AG04450 (cell line): ENCODE results near the gene MALSU1. TPM values are rescaled to one million over a fixed set of nuclear protein-coding genes. Genes with fewer than 3 reads are reported as not detected.
A peak's percentile ranks its signal among the peaks of the same experiment; 100 is the strongest.

Source experiments
- CTCF ChIA-PET: fragments of 300-600, 350-600 bp; formaldehyde crosslinking; extraction: SDS; loops from one replicate; lab custom pipeline; 2022; ENCODE audit warnings: antibody characterized with exemption, inconsistent platforms; lab: Charles Lee
- POLR2A ChIA-PET: fragments of 350-600 bp; formaldehyde crosslinking; extraction: SDS; loops from one replicate; lab custom pipeline; 2021; ENCODE audit warnings: antibody characterized with exemption, inconsistent platforms; lab: Yijun Ruan, JAX
- DNase-seq: peaks from one replicate; pipeline ENCODE4 v3.0.0-alpha.2; 2011; ENCODE audit warnings: low read depth, low spot score
- H3K27ac ChIP-seq: one replicate; pipeline ENCODE4 v1.5.1; 2012; ENCODE audit warnings: low read depth, low read length, control low read depth
- H3K27me3 ChIP-seq: one replicate; pipeline ENCODE4 v1.6.0; 2012; ENCODE audit warnings: low read length; ENCODE audit not compliant: control insufficient read depth, insufficient read depth
- H3K4me3 ChIP-seq: 2 replicates; pipeline ENCODE4 v1.5.1; 2011; ENCODE audit warnings: mild to moderate bottlenecking, low read depth, low read length, control low read depth
- H3K9me3 ChIP-seq: 2 replicates; pipeline ENCODE4 v1.5.1; 2012; ENCODE audit warnings: low read length; ENCODE audit not compliant: control insufficient read depth, insufficient read depth
- CTCF ChIP-seq: IDR thresholded peaks from 2 replicates; pipeline ENCODE4 v1.5.1; 2011; ENCODE audit warnings: low read depth, low read length, control low read depth, inconsistent platforms
- polyA plus RNA-seq: library from polyadenylated mRNA; depleted of rRNA; stranded (reverse); fragments of >200 nt; gene quantifications from 2 replicates; pipeline ENCODE4 v1.2.3, GENCODE V29; 2011

The MALSU1 gene
- polyA plus RNA-seq, 1 experiment = 82.2 TPM

- Histone ChIP-seq H3K27me3 (no peaks in the 10 kb centered on the region), H3K9me3 (peaks cover 6% of the 10 kb centered on the region; the same call in 1 of the 2 replicates), H3K4me3 (no peak overlapping the region), H3K27ac (peak overlapping the region; percentile 40)
- TF ChIP-seq CTCF = no peak
- no peak for DNase-seq
- ChIA-PET CTCF (interaction anchor here (0.9 kb wide), 1 partner anchor 22 kb away, joined by 5 read pairs; no protein-coding TSS in a partner anchor), POLR2A (interaction anchor here (0.9 to 2.1 kb wide), 2 partner anchors 8 to 12 kb away, joined by 3 to 8 read pairs; no protein-coding TSS in a partner anchor)
Measured at GRCh38 chr7:23335621-23336020, 36.5 kb downstream of the MALSU1 start.

- no peak overlapping the region for H3K27ac ChIP-seq
- no peaks in the 10 kb centered on the region for H3K27me3 ChIP-seq
- POLR2A ChIA-PET = interaction anchor here (0.9 kb wide), 1 partner anchor 11 kb away, joined by 3 read pairs; no protein-coding TSS in a partner anchor
- no peak for DNase-seq
- CTCF ChIA-PET = interaction anchor here (0.9 kb wide), 1 partner anchor 22 kb away, joined by 5 read pairs; no protein-coding TSS in a partner anchor
- H3K9me3 ChIP-seq = peaks cover 6% of the 10 kb centered on the region; the same call in 1 of the 2 replicates
- TF ChIP-seq CTCF = no peak
- H3K4me3 ChIP-seq = no peak overlapping the region
Measured at GRCh38 chr7:23336086-23336485, 36.9 kb downstream of the MALSU1 start.

GRCh38 chr7:23336799-23337283 lies 37.7 kb downstream of the MALSU1 start:
- TF ChIP-seq CTCF = no peak
- ChIA-PET CTCF (interaction anchor here (1.0 to 1.1 kb wide), 3 partner anchors 14 to 64 kb away, joined by 3 read pairs; no protein-coding TSS in a partner anchor), POLR2A (interaction anchor here (0.7 kb wide), 1 partner anchor 11 kb away, joined by 3 read pairs; no protein-coding TSS in a partner anchor)
- no peak overlapping the region for H3K27ac ChIP-seq
- DNase-seq = no peak
- no peaks in the 10 kb centered on the region for H3K27me3 ChIP-seq
- no peak overlapping the region for H3K4me3 ChIP-seq
- H3K9me3 ChIP-seq = peaks cover 6% of the 10 kb centered on the region; the same call in 1 of the 2 replicates

- no peak overlapping the region for H3K4me3 ChIP-seq
- POLR2A ChIA-PET = interaction anchor here (0.5 to 0.7 kb wide), 2 partner anchors 10 to 74 kb away, joined by 3 to 6 read pairs; no protein-coding TSS in a partner anchor
- H3K27me3 ChIP-seq = no peaks in the 10 kb centered on the region
- no peak overlapping the region for H3K27ac ChIP-seq
- DNase-seq = no peak
- H3K9me3 ChIP-seq = peaks cover 6% of the 10 kb centered on the region; the same call in 1 of the 2 replicates
- CTCF ChIA-PET = interaction anchor here (1.0 to 1.1 kb wide), 3 partner anchors 13 to 64 kb away, joined by 3 read pairs; no protein-coding TSS in a partner anchor
- TF ChIP-seq CTCF = no peak
Measured at GRCh38 chr7:23337374-23337773, 38.2 kb downstream of the MALSU1 start.

DNA sequence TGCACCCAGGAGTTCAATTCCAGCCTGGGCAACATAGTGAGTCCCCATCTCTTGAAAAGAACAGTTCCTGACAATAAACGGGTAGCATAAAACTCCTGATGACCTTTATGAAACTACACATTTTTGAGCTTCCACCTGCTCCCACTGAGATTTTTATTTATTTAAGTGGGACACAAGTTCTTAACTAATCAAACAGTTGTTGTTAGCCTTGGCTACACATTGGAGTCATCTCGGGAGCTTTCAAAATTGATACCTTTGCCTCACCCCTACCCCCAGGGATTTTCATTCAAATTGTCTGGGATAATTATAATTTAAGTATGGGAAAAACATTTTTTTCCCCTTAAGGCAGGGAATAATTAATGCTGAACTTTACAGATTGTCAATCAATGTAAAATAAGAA lies 39.3 kb downstream of the MALSU1 start:
- Histone ChIP-seq H3K27ac (no peak overlapping the region), H3K4me3 (no peak overlapping the region), H3K27me3 (no peaks in the 10 kb centered on the region), H3K9me3 (peaks cover 6% of the 10 kb centered on the region; the same call in 1 of the 2 replicates)
- DNase-seq = no peak
- POLR2A ChIA-PET = no interaction called here
- TF ChIP-seq CTCF = no peak
- CTCF ChIA-PET = no interaction called here
